ENCODE measurements around the gene CEP63.
A peak's percentile ranks its signal among the peaks of the same experiment; 100 is the strongest.

The CEP63 gene

DNA sequence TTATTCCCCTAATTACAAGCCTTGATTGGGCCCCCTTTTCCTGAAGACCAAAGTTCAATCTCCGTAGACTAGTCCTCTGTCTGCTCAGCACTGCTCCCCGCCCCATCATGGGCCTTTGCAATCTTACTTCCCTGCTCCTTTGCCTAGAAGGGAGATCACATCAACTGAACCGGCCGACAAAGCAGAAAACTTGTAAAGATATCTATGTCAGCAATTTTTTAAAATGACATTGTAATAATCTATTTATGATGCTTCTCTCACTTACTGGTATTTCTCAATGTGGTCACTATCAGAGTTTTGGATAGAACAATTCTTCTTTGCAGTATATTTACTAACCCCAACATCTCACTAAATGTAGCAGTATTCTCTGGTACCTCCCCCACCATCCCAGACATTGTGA, 17.3 kb upstream of the CEP63 start:
- DNase-seq (ENCODE audit: low read depth): no peak

DNA sequence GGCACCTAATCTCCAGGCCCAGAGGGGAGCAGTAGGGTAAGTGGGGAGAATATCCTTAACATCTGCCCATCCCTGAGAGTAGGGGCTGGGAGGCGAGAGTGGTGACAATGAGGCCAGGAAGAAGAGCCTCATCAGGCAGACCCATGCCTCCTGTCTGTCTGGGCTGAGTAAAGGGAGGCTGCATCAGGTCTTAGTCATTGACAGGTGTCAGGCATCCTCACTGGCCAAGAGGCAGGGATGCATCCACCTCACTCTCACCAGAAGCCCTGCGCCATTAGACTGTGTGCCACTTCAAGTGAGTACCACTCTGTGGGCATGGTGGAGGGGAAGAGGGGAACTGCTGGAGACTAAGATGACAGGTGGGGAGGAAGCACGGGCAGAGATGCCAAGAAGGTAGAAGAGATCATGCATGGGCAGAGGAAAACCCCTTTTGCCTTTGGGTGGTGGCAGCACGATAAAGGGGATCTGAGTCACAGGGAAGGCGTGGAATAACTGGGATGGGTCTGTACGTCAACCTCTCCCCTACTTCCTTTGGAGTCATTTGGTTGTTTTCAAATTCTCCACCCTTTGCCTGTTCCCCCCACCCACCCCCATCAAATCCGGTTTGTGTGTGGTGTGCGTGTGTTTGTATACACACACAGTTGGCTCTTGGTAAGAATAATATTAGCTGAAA, 14.2 kb upstream of the CEP63 start:
- DNase-seq (ENCODE audit: low read depth): no peak

DNA sequence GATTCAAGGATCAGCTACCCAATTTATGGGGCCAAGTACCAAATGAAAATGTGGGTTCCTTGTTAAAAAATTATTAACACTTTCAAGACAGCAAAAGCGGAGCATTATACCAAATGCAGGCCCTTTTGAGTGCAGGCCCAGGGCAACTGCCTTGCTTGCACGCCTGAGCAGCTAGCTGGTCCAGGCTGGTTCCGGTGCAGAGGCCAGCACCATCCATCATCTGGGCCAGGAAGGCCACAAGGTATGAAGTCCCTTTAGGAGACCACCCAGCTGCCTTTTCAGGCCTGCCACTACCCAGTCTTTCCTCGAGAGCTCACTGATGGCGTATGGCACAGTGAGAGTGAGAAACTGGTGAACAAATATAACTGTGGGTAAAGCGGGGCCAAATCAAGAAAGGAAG, 13.0 kb upstream of the CEP63 start:
- no peak for DNase-seq (ENCODE audit: low read depth)

DNA sequence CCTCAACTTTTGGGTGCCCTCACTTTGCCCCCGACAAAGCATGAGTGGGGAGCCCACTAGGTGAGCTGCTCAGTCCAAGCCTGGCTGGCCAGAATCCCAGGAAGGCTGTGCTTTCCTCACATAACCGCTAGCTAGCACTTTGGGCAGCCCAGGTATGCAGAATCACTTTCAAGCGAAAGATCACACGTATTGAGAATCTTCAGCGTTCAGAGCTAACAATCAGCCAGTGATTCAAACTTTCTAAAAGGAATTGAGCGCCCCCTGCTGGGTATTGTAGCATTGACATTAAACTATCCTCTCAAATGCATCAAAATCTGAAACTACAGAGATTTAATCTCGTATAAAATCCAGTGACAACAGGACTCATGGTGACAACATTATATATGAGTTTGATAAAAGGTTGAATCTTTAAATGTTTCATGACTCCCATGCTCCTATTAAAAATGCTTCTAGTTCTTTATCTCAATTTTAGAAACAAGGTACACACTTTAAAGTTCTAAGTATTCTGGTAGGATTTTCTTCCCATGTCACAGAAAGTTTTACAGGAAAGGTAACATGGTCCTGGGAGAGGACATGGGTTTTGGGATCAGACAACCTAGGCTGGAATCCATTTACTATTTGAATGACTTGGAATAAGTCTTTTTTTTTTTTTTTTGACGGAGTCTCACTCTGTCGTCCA, 11.8 kb upstream of the CEP63 start:
- DNase-seq (ENCODE audit: low read depth): no peak

DNA sequence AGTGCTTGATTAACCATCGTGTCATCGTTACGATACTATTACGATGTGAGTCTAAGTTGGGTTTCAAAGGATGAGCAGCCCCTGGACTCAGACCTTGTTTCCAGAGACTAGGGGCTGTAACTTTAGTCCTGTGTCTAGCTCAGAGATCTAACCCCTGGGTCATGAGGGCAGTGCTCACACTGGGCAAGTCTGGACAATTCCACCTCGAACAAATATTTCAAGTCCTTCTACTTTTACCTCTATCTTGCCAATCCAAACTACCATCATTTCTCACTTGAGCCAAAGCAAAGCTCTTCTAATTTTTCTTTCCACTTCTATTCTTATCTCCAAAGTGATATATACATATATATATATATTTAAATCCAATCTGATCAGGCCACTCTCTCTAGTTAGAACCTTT, 10.9 kb upstream of the CEP63 start:
- no peak for DNase-seq (ENCODE audit: low read depth)

DNA sequence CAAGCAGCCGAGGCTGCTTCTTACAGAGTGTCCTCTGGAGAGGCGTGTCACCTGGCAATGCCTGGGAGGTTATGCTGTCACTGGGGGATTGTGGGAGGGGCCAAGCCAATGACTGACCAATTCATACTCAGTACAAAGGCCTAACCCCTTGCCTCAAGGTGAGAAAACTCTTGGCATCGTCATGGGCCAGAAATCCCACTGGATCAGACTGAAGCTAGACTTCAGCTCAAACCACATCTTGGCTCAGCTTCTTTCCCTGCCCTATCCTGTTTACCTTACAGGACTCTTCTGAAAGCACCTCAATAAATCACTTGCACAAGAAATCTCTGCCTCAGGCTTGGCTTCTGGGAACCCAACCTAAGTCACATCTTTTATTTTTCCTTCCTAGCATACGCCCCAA, 9.6 kb upstream of the CEP63 start:
- DNase-seq (ENCODE audit: low read depth): no peak

DNA sequence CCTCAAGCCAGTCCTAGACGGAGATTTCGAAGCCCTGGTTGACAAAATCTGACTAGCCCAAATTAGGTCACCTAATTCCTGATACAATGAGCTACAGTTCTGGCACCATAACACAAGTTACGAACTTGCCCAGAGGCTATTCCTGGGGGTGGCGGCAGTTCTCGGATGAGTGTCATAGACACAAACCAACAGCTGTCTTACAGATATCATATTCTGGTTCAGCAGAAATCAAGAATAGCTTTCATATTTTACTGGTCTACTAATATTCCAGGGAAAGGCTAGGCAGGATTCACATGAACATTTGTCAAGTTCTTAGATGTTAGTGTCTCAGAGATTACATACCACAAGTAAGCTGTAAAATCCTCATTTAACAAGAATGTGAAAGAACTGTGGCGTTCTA, 8.9 kb upstream of the CEP63 start:
- no peak for DNase-seq (ENCODE audit: low read depth)

DNA sequence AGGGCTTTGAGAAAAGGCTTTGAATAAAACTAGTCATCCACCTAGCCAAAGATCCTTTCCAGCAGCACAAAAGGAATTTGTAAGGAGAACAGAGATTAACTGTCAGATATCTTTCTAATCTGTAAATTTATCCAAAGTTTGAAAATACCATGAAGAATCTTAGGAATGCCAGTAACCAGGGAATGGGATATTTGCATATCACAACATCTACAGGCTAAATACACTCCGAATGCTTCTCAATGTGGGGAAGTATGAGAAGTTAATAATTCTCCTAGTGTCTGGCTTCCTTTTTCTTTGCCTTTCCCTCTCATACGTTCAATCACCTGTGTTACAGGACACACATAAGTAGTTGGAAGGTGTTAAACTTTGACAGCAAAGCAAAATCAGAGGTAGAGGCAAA, 7.9 kb upstream of the CEP63 start:
- DNase-seq (ENCODE audit: low read depth): no peak

DNA sequence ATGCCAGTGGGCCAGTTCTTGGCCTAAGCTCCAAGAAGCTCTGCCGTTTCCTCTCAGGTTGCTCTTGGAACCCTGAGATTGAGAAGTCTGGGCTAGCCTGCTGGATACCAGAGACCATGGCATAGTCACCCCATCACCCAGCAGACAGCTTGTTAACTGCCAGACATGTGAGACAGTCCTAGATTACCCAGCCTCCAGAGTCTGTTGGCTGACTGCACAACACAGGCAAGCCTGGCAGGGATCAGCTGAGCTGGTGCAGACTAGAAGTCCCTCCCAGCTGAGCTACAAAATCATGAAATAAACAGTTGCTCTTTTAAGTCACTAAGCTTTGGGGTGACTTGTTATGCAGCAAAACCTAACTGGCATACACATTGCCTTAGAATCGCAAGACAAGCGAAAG, 5.3 kb upstream of the CEP63 start:
- DNase-seq (ENCODE audit: low read depth): no peak

DNA sequence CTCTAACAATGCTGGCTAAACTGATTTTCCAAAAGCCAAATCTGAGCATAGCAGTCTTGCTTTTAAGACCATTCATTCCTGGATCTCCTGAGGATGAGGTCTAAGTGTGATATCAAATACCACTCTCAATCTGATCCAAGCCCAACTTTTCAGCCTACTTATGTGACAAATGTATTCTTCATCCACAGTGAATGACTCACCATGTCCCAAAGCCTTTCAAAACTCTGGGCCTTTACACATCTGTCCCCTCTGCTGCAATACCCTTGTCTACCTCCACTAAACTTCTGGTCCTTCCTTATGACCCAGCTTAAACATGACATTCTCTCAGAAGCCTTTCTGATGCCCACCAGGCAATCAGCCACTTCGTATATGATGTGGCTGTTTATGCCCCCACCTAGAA, 4.7 kb upstream of the CEP63 start:
- no peak for DNase-seq (ENCODE audit: low read depth)

DNA sequence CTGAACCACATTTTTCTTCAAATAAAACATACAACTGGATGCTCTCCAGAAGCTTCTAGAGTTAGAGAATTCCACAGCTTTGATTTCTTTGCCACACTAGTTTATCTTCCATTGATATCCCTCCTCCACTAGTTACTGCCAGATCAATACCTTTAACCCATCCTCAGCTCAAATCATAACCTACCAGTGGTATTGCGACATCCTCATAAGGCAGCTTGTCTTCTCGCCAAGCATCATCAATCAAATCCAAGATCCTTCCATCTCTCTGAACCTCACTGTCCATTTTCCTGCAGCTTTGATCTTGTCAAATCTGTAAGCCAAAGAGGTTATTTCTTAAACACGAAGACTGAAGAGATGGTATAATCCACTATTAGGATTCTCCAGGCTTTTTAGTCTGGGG, 3.2 kb upstream of the CEP63 start:
- DNase-seq (ENCODE audit: low read depth): no peak

DNA sequence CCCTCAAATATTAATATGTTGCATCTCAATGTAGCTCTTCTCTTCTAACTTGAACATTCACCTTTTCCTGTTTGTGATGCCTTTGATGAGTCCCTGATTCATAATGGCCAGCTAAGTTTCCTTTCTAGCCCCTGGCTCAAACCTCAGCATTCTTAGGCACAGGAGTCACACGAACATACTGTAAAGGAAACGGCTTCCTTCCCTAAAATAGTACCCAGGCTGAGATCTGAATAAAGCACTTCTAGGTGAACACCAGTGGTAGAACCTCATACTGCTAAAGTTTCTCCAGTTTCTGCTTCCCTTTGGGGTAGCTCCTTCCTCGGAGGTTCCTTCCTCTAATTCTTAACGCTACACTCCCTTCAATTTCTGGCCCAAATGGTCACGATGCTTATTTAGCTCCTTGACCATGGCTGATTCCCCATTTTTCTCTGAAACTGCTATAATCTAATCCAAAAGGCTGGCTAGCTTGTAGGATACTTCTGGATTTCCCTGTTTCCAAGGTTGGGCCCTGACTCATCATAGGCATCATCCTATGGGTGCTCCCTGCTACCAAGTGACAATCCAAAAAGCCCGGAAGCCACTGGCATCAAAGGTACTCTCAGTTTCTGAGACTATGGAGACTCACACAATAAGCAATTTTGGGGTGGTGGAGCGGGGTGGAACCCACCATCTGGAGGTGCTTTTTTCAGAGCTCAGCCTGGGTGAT, 2.5 kb upstream of the CEP63 start:
- DNase-seq (ENCODE audit: low read depth): peak; percentile 79

DNA sequence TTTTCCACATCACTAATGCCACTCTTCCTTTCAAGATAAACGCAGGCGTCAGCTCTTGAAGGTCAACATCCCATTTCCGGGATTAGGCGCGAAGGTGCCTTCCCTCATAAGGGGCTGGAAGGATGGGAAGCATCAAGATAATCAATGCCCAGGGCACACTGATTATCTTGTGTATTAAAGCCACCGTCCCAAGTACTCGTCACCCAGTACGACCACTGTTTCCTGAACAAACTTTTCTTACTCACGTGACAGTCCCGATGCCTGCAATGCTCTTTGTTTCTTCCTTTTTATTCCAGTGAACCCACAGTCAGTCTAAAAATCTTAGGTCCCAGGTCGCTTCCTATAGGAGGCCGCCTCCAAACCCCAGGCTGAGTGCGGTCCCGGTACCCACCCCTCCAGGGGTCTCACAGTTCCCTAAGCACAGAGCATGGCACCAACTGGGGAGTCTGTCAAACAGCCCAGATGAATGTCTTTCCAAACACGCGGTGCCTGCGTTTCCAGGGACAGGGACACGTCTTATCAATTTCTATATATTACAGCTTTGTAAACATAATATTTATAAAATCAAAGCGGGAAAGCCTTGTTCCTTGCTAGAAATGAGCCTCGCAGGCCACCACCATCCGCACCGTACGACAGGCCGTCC, 661 bp upstream of the CEP63 start:
- DNase-seq (ENCODE audit: low read depth): no peak

DNA sequence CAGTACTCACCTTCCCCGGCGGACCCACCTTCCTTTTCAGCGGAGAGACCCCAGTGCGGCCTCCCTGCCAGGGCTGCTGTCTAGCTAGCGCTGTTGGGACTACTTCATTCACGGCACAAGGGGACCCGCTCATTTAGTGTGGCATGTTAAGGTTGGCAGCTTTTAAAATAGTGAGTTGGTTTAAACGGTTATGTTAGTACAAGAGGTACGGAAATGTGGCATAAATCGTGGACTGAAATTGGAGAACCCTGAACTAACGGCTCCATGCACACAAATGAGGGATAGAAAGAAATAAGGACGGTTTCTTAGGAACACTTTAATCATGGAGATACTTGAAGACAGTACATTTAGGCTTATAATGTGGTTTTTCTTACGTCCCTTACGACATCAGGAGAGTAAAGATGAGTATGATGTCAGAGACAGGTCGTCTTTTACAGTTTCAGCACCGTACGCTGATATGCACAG, 752 bp downstream of the CEP63 start:
- no peak for DNase-seq (ENCODE audit: low read depth)

DNA sequence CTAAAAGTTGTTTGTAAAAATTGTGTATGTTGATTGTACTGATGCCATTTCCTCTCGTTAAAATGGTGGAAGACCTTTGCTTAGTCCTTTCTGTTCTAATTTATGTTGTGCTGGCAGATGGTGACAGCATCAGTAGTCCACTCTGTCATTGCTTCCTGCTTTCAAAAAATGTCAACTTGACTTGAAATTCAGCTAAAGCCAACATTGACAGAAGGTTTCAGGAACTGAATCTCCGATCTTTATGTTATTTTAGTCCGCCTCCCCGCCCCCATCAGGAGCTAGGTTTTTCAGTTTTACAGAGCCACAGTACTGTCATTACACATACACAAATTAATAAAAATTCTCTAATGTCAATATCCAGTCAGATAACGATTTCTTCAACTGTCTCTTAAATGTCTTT, 1.5 kb downstream of the CEP63 start:
- DNase-seq (ENCODE audit: low read depth): no peak

DNA sequence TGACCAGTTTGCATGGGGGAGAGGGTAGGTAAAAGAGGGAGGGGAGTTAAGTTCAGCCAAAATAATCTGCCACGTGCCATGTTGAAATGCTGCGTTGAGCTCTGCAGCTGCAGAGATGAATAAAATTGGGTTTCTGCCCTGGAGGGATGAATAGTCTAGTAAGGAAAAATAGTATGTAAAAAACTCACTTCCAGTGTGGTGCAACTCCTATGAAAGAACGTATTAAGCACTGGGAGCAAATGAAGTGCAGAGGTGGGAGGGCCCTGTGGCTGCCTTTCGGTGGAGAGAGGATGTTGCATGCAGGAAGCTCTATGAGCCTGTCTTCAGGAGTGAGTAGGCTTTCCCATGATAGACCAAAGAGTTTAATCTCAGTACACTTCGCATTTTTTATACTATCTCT, 8.6 kb downstream of the CEP63 start:
- no peak for DNase-seq (ENCODE audit: low read depth)

DNA sequence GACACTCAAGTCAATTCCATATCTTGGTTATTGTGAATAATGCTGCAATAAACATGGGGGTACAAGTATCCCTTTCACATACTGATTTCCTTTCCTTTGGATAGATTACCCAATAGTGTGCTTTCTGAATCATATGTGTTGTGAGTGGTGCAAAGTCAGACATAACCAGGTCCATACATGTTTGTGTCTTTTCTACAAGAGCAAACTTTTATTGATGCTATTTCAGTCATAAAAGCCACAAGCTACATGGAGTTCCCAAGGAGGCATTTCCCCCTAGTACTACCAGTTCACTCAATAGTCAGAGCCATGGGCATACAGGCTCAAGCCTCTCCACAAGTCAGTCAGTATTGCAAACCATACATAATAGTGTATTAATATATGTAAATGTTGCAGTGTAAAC, 10.1 kb downstream of the CEP63 start:
- DNase-seq (ENCODE audit: low read depth): no peak

DNA sequence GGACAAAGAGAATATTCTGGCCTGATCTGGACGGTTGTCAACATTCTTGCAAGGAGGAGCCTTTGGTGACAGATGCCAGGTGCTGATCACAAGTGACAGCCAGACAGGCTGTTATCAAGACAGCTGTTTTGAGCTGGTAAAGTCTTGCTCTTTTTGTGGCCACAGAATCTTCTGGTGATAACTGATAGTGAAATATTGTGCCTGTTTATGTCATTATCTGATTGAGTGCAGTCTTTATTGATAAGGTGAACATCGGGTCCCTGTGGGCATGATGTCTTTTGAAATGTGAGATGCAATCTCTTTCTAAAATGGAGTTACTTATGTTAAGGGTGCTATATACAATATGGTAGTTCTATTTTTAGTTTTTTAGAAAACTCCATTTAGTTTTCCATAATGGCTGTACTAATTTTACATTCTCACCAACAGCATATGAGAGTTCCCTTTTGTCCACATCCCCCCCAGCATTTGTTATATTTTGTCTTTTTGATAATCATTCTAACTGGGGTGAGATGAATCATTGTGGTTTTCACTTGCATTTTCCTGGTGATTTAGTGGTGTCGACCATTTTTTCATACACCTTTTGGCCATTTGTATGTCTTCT, 10.7 kb downstream of the CEP63 start:
- no peak for DNase-seq (ENCODE audit: low read depth)

DNA sequence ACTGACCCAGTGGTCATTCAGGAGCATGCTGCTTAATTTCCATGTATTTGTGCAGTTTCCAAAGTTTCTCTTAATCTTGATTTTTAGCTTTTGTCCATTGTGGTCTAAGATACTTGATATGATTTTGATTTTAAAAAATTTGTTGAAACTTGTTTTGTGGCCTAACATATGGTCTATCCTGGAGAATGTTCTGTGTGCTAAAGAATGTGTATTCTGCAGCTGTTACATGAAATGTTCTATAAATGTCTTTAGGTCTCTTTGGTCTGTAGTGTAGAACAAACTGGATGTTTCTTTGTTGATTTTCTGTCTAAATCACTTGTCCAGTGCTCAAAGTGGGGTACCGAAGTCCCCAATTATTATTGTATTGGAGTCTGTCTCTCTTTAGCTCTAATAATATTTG, 17.4 kb downstream of the CEP63 start:
- no peak for DNase-seq (ENCODE audit: low read depth)

DNA sequence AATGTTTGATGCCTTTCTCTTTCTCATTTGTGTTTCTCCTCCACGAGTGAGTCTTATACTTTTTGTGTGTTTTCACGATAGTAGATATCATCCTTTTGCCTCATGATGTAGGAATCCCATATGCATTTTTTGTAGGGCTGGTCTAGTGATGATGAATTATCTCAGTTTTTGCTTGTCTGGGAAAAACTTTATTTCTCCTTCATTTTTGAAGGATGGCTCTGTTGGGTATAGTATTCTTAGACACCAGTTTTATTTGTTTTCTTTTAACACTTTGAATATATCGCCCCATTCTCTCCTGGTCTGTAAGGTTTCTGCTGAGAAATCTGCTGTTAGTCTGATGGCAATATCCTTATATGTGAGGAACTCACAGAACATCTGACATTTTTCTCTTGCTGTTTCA, 18.3 kb downstream of the CEP63 start:
- DNase-seq (ENCODE audit: low read depth): no peak

DNA sequence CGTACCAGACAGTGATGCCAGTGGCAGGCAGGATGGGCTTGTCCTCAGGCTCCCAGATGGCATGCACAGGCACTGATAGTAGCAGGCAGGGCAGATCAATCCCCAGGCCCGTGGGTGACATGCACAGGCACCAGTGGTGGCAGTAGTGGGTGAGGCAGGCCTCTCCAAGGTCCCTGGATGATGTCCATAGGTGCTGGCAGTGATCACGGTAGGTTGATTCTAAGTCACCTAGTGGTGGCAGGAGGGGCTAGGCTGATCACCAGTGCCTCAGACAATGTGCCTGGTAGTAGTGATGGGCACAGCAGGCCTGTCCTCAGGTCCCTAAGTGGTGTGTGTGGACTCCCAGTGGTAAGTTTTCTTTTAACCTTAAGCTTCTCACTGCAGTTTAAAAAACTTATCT, 19.6 kb downstream of the CEP63 start:
- no peak for DNase-seq (ENCODE audit: low read depth)

DNA sequence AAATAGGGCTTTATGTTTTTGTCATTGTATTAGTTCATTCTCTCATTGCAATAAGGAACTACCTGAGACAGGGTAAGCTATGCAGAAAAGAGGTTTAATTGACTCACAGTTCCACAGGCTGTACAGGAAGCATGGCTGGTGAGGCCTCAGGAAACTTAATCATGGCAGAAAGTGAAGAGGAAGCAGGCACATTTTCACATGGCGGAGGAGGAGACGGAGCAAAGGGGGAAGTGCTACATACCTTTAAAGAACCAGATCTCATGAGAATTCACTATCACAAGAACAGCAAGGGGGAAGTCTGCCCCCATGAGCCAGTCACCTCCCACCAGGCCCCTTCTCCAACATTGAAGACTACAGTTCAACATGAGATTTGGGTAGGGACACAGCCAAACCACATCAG, 25.6 kb downstream of the CEP63 start:
- DNase-seq (ENCODE audit: low read depth): no peak

DNA sequence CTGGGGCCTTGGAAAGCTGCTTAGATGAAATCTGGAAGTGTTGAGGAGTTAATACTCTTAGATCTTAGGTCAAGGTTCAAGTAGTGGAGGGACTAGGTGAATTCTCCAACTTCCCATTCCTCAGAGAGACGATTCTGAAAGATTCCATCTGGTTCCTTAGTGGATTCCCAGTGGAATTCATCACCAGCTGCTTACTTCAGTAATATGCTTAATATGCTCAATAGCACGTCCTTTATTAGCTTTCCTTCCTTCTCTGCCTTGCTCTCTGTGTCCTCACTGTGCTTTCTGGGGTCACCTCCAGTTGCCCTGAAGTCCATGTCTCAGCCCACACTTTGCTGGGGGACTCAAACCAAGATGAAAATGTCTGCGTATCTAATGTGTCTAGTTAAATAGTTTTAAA, 31.0 kb downstream of the CEP63 start:
- DNase-seq (ENCODE audit: low read depth): no peak
